ENCODE measurements around the gene ST6GALNAC3.

The ST6GALNAC3 gene

DNA sequence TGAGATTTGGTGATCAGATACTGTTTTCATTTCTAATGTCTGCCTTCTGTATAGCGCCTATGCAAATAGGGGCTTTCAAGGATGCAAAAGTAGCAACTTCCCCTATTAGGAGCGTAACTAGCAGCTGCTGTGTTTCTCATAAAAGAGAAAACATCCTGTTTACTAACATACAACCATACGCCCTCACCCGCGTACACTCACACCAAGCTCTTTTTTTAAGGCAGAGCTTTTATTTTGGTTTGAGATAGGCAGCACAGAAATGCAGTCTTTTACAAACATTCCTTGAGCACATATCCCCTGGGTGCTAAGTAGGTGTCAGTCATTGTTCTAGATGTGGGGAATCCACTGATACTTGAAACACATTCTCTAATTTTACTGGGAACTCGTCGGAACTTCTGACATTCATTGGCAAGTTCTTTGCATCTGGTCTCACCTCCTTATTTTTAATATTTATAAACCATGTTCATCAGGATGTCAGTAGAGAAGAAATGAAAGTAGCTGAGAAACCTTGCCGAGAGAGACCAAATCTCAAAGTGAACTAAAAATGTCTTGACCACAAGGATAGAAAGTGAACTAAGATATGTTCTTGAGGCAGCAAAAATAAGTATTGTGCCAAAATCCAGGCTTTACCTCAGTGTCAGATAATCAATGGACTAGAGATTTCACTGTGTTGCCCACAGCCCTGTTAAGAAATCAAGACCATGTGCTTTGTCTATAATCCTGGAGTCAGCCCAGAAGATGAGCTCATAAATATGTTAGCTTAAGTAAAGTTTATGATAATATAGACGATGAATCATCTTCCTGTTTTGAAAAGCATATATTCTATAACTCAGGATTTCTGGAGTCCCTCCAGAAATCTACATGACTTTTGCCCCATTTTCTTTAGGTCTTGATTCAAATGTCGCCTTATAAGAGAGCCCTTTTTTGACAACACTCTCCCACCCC, 350.9 kb downstream of the ST6GALNAC3 start:
- Histone ChIP-seq H3K27me3 (ENCODE audit: control insufficient read depth, insufficient read depth, low read length) (no peaks in the 10 kb centered on the region), H3K36me3 (ENCODE audit: control insufficient read depth, low read depth, low read length) (no peaks in the 10 kb centered on the region), H3K9me3 (ENCODE audit: control insufficient read depth, low read depth, low read length) (no peaks in the 10 kb centered on the region), H3K4me1 (ENCODE audit: control insufficient read depth, low read depth, low read length) (peaks cover 12% of the 10 kb centered on the region), H3K4me3 (ENCODE audit: low read length) (no peak overlapping the region), H3K9ac (ENCODE audit: low read length) (no peak overlapping the region), H3K27ac (ENCODE audit: low read length) (no peak overlapping the region)

DNA sequence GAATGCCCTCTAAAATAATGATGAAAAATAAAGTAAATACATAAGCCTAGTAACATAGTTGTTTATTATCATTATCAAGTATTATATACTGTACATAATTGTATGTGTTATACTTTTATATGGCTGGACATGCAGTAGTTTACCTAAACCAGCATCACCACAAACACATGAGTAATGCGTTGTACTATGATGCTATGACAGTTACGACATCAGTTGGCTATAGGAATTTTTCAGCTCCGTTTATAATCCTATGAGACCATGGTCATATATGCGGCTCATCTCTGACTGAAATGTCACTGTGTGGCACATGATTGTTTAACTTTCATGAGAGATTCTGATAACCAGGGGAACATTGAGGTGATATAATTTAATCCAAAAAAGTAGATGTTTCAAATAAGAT, 352.1 kb downstream of the ST6GALNAC3 start:
- no peaks in the 10 kb centered on the region for H3K9me3 ChIP-seq (ENCODE audit: control insufficient read depth, low read depth, low read length)
- H3K27me3 ChIP-seq (ENCODE audit: control insufficient read depth, insufficient read depth, low read length), result no peaks in the 10 kb centered on the region
- no peak overlapping the region for H3K9ac ChIP-seq (ENCODE audit: low read length)
- peaks cover 12% of the 10 kb centered on the region for H3K4me1 ChIP-seq (ENCODE audit: control insufficient read depth, low read depth, low read length)
- H3K27ac ChIP-seq (ENCODE audit: low read length), result no peak overlapping the region
- H3K4me3 ChIP-seq (ENCODE audit: low read length), result no peak overlapping the region
- H3K36me3 ChIP-seq (ENCODE audit: control insufficient read depth, low read depth, low read length), result no peaks in the 10 kb centered on the region

DNA sequence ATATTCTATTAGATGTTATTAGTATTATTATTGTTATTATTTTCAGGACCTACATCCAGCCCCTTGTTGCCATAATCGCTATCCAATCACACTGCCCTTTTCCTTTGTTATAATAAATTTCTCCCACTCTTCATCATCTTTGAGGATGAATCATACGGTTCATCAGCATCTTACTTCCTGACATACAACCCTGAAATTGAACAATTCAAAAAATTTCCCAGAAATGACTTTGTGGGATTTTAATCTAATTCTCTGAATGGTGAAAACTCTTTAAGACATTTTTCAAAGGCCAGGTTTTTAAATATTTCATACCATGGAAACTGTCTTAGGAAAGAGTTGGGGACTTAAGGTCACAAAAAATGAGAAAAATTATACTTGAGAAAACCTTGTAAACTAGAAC, 353.5 kb downstream of the ST6GALNAC3 start:
- no peaks in the 10 kb centered on the region for H3K36me3 ChIP-seq (ENCODE audit: control insufficient read depth, low read depth, low read length)
- no peak overlapping the region for H3K4me3 ChIP-seq (ENCODE audit: low read length)
- H3K27ac ChIP-seq (ENCODE audit: low read length), result no peak overlapping the region
- no peaks in the 10 kb centered on the region for H3K27me3 ChIP-seq (ENCODE audit: control insufficient read depth, insufficient read depth, low read length)
- H3K4me1 ChIP-seq (ENCODE audit: control insufficient read depth, low read depth, low read length), result peaks cover 16% of the 10 kb centered on the region
- H3K9ac ChIP-seq (ENCODE audit: low read length), result no peak overlapping the region
- H3K9me3 ChIP-seq (ENCODE audit: control insufficient read depth, low read depth, low read length), result no peaks in the 10 kb centered on the region

DNA sequence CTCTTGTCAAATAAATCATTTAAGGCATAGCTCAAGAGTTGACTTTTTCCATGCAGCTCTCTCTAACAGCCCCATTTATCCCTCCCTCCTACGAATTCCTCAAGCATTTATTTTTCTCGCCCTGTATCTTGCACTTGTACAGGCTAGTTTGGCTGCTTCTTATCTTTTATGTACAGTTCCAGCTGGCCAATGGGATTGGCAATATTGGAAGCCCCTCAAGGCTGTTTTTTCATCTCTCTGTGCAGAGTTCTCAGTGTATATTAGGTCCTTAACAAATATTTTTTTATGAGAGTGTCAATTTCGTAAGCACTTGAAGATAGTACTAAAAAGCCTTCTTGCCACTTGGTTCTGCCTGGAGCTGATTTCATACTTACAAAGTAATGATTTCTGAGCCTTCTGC, 356.0 kb downstream of the ST6GALNAC3 start:
- Histone ChIP-seq H3K36me3 (ENCODE audit: control insufficient read depth, low read depth, low read length) (no peaks in the 10 kb centered on the region), H3K9me3 (ENCODE audit: control insufficient read depth, low read depth, low read length) (no peaks in the 10 kb centered on the region), H3K4me1 (ENCODE audit: control insufficient read depth, low read depth, low read length) (peaks cover 4% of the 10 kb centered on the region), H3K27me3 (ENCODE audit: control insufficient read depth, insufficient read depth, low read length) (no peaks in the 10 kb centered on the region), H3K9ac (ENCODE audit: low read length) (no peak overlapping the region), H3K4me3 (ENCODE audit: low read length) (no peak overlapping the region), H3K27ac (ENCODE audit: low read length) (no peak overlapping the region)

DNA sequence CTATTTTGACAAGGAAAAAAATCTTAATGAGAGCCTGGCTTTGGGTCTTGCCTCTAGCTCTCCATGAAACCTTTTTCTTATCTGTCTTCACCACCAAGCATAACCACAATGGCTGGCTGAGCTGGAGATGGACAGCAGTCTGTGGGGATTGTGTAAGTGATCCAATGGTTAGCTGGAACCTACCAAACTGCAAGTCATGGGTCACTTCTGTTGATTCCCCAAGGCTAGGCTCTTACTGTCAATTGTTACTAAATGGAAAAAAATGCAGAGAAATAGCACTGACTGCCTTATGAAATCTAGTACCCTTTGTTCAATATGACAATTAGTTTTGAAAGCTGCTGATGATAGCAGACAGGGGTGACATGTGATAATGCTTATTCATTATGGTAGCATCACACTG, 359.0 kb downstream of the ST6GALNAC3 start:
- Histone ChIP-seq H3K4me1 (ENCODE audit: control insufficient read depth, low read depth, low read length) (peaks cover 8% of the 10 kb centered on the region), H3K9me3 (ENCODE audit: control insufficient read depth, low read depth, low read length) (no peaks in the 10 kb centered on the region), H3K27me3 (ENCODE audit: control insufficient read depth, insufficient read depth, low read length) (no peaks in the 10 kb centered on the region), H3K4me3 (ENCODE audit: low read length) (no peak overlapping the region), H3K27ac (ENCODE audit: low read length) (no peak overlapping the region), H3K36me3 (ENCODE audit: control insufficient read depth, low read depth, low read length) (no peaks in the 10 kb centered on the region), H3K9ac (ENCODE audit: low read length) (no peak overlapping the region)

DNA sequence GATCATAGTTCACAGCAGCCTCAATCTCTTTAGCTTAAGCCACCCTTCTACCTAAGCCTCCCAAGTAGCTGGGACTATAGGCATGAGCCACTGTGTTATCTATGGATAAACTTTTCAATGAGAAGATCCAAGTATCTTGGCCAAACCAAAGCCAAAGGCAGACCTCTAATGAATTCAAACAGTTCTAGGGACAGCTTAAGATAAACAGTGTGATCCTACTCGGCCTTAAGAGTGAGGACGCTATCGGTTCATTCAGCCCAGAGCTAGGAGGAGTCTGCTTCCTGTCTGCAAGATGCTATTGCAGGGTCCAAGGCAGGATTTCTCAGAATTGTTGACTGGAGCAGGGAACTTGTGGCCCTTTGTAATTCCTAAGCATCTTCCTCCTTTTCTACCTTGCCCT, 368.7 kb downstream of the ST6GALNAC3 start:
- Histone ChIP-seq H3K9ac (ENCODE audit: low read length) (no peak overlapping the region), H3K4me3 (ENCODE audit: low read length) (no peak overlapping the region), H3K4me1 (ENCODE audit: control insufficient read depth, low read depth, low read length) (no peaks in the 10 kb centered on the region), H3K27ac (ENCODE audit: low read length) (no peak overlapping the region), H3K9me3 (ENCODE audit: control insufficient read depth, low read depth, low read length) (no peaks in the 10 kb centered on the region), H3K27me3 (ENCODE audit: control insufficient read depth, insufficient read depth, low read length) (no peaks in the 10 kb centered on the region), H3K36me3 (ENCODE audit: control insufficient read depth, low read depth, low read length) (no peaks in the 10 kb centered on the region)

DNA sequence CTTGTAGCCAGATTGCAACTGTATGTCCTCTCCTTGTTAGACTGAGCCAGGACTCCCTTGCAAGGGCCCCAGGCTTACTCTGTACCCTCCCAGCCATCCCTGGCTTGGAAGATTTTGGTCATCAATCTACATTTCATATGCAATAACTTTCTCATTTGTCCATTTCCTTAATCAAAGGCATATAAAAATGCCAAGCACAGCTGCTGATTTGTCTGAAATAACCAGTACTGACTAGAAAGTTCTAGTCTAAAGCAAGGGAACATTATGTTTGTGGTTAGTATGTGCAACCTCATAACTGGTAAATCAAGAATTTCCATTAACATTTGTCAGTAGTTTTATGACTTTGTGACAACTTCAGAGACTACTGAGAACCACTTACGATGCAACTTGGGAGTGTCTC, 370.2 kb downstream of the ST6GALNAC3 start:
- H3K9ac ChIP-seq (ENCODE audit: low read length), result no peak overlapping the region
- H3K36me3 ChIP-seq (ENCODE audit: control insufficient read depth, low read depth, low read length), result no peaks in the 10 kb centered on the region
- H3K27ac ChIP-seq (ENCODE audit: low read length), result no peak overlapping the region
- no peaks in the 10 kb centered on the region for H3K9me3 ChIP-seq (ENCODE audit: control insufficient read depth, low read depth, low read length)
- no peaks in the 10 kb centered on the region for H3K4me1 ChIP-seq (ENCODE audit: control insufficient read depth, low read depth, low read length)
- H3K4me3 ChIP-seq (ENCODE audit: low read length), result no peak overlapping the region
- H3K27me3 ChIP-seq (ENCODE audit: control insufficient read depth, insufficient read depth, low read length), result no peaks in the 10 kb centered on the region

DNA sequence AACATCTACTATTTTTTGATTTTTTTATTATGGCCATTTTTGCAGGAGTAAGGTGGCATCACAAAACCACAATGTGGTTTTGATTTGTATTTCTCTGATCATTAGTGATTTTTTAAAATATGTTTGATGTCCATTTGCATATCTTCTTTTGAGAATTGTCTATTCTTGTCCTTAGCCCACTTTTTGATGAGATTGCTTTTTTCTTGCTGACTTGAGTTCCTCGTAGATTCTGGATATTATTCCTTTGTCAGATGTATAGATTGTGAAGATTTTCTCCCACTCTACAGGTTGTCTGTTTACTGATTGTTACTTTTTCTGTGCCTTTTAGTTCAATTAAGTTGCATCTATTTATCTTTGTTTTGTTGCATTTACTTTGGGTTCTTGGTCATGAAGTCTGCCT, 375.7 kb downstream of the ST6GALNAC3 start:
- no peak overlapping the region for H3K9ac ChIP-seq (ENCODE audit: low read length)
- H3K9me3 ChIP-seq (ENCODE audit: control insufficient read depth, low read depth, low read length), result no peaks in the 10 kb centered on the region
- H3K27me3 ChIP-seq (ENCODE audit: control insufficient read depth, insufficient read depth, low read length), result no peaks in the 10 kb centered on the region

DNA sequence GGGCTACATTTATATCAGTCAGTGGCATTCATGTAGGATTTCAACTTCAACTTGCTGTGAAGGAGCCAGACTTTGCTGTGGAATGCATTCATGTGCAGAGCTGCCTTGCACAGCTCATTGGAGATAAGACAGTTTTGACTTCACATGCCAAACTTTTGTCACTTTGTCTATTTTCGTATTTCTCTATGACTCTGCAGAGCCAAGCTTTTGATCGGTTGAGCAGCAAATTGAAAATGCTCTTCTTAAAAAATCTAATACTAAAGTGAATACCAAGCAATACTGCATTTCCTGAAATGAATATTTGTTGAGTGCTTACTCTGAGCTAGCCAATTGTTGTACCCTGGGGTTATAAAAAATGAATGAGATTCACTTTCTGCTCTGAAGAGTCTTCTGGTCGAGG, 388.7 kb downstream of the ST6GALNAC3 start:
- no peak overlapping the region for H3K9ac ChIP-seq (ENCODE audit: low read length)
- no peak overlapping the region for H3K27ac ChIP-seq (ENCODE audit: low read length)
- no peaks in the 10 kb centered on the region for H3K36me3 ChIP-seq (ENCODE audit: control insufficient read depth, low read depth, low read length)
- no peaks in the 10 kb centered on the region for H3K27me3 ChIP-seq (ENCODE audit: control insufficient read depth, insufficient read depth, low read length)
- no peaks in the 10 kb centered on the region for H3K9me3 ChIP-seq (ENCODE audit: control insufficient read depth, low read depth, low read length)
- H3K4me3 ChIP-seq (ENCODE audit: low read length), result no peak overlapping the region
- H3K4me1 ChIP-seq (ENCODE audit: control insufficient read depth, low read depth, low read length), result no peaks in the 10 kb centered on the region

More for the DNA sequence above, 375.7 kb downstream of the ST6GALNAC3 start:
- no peak overlapping the region for H3K27ac ChIP-seq (ENCODE audit: low read length)
- no peak overlapping the region for H3K4me3 ChIP-seq (ENCODE audit: low read length)
- H3K36me3 ChIP-seq (ENCODE audit: control insufficient read depth, low read depth, low read length), result no peaks in the 10 kb centered on the region
- no peaks in the 10 kb centered on the region for H3K4me1 ChIP-seq (ENCODE audit: control insufficient read depth, low read depth, low read length)

DNA sequence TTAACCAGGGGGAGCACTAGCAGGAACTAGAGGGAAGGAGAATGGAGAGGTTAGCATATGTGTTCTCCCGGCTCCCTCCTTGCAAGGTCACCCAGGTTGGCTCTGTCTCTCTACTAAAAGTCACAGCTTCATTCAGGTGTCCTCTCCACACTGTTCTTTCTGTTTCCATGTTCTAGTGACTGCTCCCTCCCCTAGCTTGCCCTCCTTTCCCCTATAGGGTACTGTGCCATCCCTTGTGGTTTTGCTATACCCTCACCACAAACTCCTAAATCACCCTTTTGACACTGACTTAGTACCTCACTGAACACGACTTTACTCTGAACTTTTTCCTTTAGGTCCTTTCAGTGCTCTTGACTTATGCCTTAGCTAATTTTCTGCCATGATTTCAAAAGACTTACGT, 389.3 kb downstream of the ST6GALNAC3 start:
- no peak overlapping the region for H3K4me3 ChIP-seq (ENCODE audit: low read length)
- no peaks in the 10 kb centered on the region for H3K27me3 ChIP-seq (ENCODE audit: control insufficient read depth, insufficient read depth, low read length)
- no peaks in the 10 kb centered on the region for H3K36me3 ChIP-seq (ENCODE audit: control insufficient read depth, low read depth, low read length)

DNA sequence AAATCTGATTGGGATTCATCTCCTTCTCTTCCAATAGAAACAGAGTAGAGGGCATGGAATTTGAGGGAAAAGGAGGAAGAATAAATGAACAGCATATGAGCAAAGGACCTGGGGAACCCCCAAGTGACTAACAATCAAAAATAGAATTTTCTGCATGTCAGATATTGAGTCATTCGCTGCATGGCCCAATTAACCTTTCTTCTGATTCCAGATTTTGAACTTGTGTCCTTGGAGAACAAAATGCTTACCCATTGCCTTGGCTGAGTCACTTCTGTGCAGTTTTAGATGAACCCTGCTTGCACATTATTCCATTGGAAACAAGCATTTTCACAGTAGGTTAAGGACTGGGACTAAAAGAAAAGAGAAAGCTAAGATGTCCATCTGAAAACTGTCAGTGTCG, 390.5 kb downstream of the ST6GALNAC3 start:
- H3K27me3 ChIP-seq (ENCODE audit: control insufficient read depth, insufficient read depth, low read length), result no peaks in the 10 kb centered on the region
- H3K27ac ChIP-seq (ENCODE audit: low read length), result no peak overlapping the region
- no peak overlapping the region for H3K9ac ChIP-seq (ENCODE audit: low read length)
- no peaks in the 10 kb centered on the region for H3K9me3 ChIP-seq (ENCODE audit: control insufficient read depth, low read depth, low read length)
- no peaks in the 10 kb centered on the region for H3K36me3 ChIP-seq (ENCODE audit: control insufficient read depth, low read depth, low read length)
- no peak overlapping the region for H3K4me3 ChIP-seq (ENCODE audit: low read length)
- no peaks in the 10 kb centered on the region for H3K4me1 ChIP-seq (ENCODE audit: control insufficient read depth, low read depth, low read length)

More for the DNA sequence above, 389.3 kb downstream of the ST6GALNAC3 start:
- Histone ChIP-seq H3K27ac (ENCODE audit: low read length) (no peak overlapping the region), H3K9ac (ENCODE audit: low read length) (no peak overlapping the region), H3K4me1 (ENCODE audit: control insufficient read depth, low read depth, low read length) (no peaks in the 10 kb centered on the region), H3K9me3 (ENCODE audit: control insufficient read depth, low read depth, low read length) (no peaks in the 10 kb centered on the region)

DNA sequence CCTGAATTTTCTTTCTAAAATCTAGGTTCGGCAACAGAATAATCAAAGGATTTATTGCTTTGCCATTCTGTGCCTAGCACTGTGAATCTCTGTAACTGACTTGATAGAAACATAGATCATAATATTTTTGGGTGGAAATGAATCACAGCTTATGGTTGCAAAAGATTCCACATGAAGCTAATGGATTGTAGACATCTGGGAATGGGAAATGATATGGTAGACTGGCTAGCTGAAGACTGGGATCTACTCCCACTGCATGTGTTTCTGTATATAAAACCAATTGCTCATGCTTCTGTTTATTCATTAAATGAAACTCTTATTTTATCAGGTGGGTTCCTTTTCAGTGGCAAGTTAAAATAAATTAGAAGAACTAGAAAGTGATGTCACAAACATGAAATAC, 395.6 kb downstream of the ST6GALNAC3 start:
- Histone ChIP-seq H3K9me3 (ENCODE audit: control insufficient read depth, low read depth, low read length) (no peaks in the 10 kb centered on the region), H3K27ac (ENCODE audit: low read length) (no peak overlapping the region), H3K36me3 (ENCODE audit: control insufficient read depth, low read depth, low read length) (no peaks in the 10 kb centered on the region), H3K27me3 (ENCODE audit: control insufficient read depth, insufficient read depth, low read length) (no peaks in the 10 kb centered on the region), H3K4me3 (ENCODE audit: low read length) (no peak overlapping the region), H3K9ac (ENCODE audit: low read length) (no peak overlapping the region), H3K4me1 (ENCODE audit: control insufficient read depth, low read depth, low read length) (peaks cover 3% of the 10 kb centered on the region)

Measured in iPS-18a (cell line).